Glutamatergic neuron (in vitro differentiated cells): ENCODE measurements around the gene E2F7. TPM values are rescaled to one million over a fixed set of nuclear protein-coding genes. Genes with fewer than 3 reads are reported as not detected.

Experiments used
- DNase-seq: peaks from one replicate; pipeline ENCODE4 v3.0.0; 2022
- H3K27ac Mint-ChIP-seq: one replicate; pipeline ENCODE4 v1.8.0; 2020; ENCODE audit warnings: mild to moderate bottlenecking, mixed read lengths, inconsistent platforms; ENCODE audit not compliant: unreplicated experiment
- H3K27me3 Mint-ChIP-seq: one replicate; pipeline ENCODE4 v1.8.0; 2020; ENCODE audit warnings: mild to moderate bottlenecking, moderate library complexity, mixed read lengths, inconsistent platforms; ENCODE audit not compliant: unreplicated experiment
- H3K36me3 Mint-ChIP-seq: one replicate; pipeline ENCODE4 v1.8.0; 2020; ENCODE audit warnings: mild to moderate bottlenecking, mixed read lengths, inconsistent platforms; ENCODE audit not compliant: unreplicated experiment
- H3K4me1 Mint-ChIP-seq: one replicate; pipeline ENCODE4 v1.8.0; 2020; ENCODE audit warnings: mild to moderate bottlenecking, low read depth, mixed read lengths, inconsistent platforms; ENCODE audit not compliant: unreplicated experiment
- H3K4me3 Mint-ChIP-seq: one replicate; pipeline ENCODE4 v1.8.0; 2020; ENCODE audit warnings: mild to moderate bottlenecking, mixed read lengths, inconsistent platforms; ENCODE audit not compliant: unreplicated experiment
- H3K9me3 Mint-ChIP-seq: one replicate; pipeline ENCODE4 v1.8.0; 2020; ENCODE audit warnings: mild to moderate bottlenecking, moderate library complexity, mixed read lengths, inconsistent platforms; ENCODE audit not compliant: unreplicated experiment
- total RNA-seq: library from RNA; stranded (reverse); fragmentation: NEBNext Ultra II Directional; extraction: Animal tissue kit (Norgen Biotek cat#: 25700); gene quantifications from one replicate; pipeline ENCODE4 v1.2.1, GENCODE V29; 2021; ENCODE audit not compliant: unreplicated experiment
- TF ChIP-seq, protein P1 (sequence below): fragments of 200-600 bp; sonication (generic); IDR thresholded peaks from one replicate; pipeline ENCODE4 v1.5.0; 2021; ENCODE audit not compliant: partially characterized antibody, unreplicated experiment

E2F7 gene
- total RNA-seq, 1 donor from 2014 or later = 4.2 TPM

GRCh38 chr12:77001276-77001675 lies 64.1 kb downstream of the E2F7 start:
- Mint-ChIP-seq H3K36me3 (no peaks in the 10 kb centered on the region), H3K9me3 (no peaks in the 10 kb centered on the region)
- DNase-seq = no peak

DNA sequence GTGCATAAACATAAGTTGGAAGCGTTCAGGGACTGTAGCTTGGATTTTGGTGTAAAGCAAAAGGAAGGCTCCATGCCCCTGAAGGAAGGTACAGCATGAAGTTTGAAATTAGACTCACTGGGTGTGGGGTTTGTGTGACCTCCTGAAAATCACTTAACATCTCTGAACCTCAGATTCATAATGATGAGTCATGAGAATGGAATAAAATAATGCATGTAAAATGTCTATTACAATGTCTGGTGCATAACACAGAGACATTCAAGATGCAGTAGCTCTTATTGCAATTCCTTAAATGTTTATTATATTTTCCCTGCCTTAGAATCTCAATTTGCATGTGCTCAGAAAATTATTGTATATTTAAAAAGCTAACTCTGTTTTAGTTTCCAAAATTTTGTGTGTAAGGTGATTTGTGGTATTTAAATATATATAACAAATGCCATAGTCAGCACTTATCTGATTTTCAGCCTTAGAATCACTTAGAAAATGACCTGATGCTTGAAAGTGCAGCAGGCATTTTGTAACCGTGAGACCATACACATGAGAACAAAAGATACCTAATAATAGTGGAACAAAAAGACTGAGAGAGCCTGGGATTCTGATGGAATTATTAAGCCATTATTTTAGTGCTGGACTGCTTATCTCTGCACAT lies 66.3 kb downstream of the E2F7 start:
- DNase-seq = no peak
- Mint-ChIP-seq H3K4me1 (no peaks in the 10 kb centered on the region), H3K27ac (no peak overlapping the region), H3K9me3 (no peaks in the 10 kb centered on the region), H3K4me3 (no peak overlapping the region), H3K27me3 (no peaks in the 10 kb centered on the region), H3K36me3 (no peaks in the 10 kb centered on the region)
- TF ChIP-seq, protein P1, sequence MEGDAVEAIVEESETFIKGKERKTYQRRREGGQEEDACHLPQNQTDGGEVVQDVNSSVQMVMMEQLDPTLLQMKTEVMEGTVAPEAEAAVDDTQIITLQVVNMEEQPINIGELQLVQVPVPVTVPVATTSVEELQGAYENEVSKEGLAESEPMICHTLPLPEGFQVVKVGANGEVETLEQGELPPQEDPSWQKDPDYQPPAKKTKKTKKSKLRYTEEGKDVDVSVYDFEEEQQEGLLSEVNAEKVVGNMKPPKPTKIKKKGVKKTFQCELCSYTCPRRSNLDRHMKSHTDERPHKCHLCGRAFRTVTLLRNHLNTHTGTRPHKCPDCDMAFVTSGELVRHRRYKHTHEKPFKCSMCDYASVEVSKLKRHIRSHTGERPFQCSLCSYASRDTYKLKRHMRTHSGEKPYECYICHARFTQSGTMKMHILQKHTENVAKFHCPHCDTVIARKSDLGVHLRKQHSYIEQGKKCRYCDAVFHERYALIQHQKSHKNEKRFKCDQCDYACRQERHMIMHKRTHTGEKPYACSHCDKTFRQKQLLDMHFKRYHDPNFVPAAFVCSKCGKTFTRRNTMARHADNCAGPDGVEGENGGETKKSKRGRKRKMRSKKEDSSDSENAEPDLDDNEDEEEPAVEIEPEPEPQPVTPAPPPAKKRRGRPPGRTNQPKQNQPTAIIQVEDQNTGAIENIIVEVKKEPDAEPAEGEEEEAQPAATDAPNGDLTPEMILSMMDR = no peak

More at GRCh38 chr12:77001276-77001675, 64.1 kb downstream of the E2F7 start:
- Mint-ChIP-seq H3K27ac (no peak overlapping the region), H3K4me1 (no peaks in the 10 kb centered on the region), H3K27me3 (no peaks in the 10 kb centered on the region), H3K4me3 (no peak overlapping the region)
- TF ChIP-seq, protein P1 = no peak

DNA sequence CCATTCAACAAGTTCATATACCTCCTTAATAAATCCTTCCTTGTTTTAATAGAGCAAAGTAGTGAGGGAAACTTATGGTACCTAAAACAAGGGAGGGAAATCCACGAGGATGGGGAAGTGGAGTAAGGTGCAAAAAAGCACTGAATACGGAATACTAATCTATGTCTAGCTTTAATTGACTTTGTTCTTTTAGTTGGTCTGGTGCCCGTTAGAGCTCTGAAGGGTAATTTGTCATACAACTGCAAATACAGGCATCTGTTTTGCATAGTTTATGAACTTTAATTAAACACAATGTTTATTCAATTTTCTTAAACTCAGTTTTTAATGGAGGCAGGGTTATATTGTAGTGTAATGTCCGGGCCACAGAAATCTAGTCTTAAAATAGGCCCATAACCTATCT lies 67.0 kb downstream of the E2F7 start:
- Mint-ChIP-seq H3K27me3 (no peaks in the 10 kb centered on the region), H3K4me3 (no peak overlapping the region), H3K9me3 (no peaks in the 10 kb centered on the region), H3K27ac (no peak overlapping the region), H3K4me1 (no peaks in the 10 kb centered on the region), H3K36me3 (no peaks in the 10 kb centered on the region)
- TF ChIP-seq, protein P1 = no peak
- no peak for DNase-seq

GRCh38 chr12:76997011-76997780 lies 68.2 kb downstream of the E2F7 start:
- Mint-ChIP-seq H3K4me3 (no peak overlapping the region), H3K4me1 (no peaks in the 10 kb centered on the region)
- no peak for DNase-seq

GRCh38 chr12:76990716-76991115 lies 74.7 kb downstream of the E2F7 start:
- Mint-ChIP-seq H3K27me3 (peaks cover 2% of the 10 kb centered on the region), H3K4me1 (no peaks in the 10 kb centered on the region), H3K4me3 (no peak overlapping the region), H3K36me3 (no peaks in the 10 kb centered on the region), H3K27ac (no peak overlapping the region), H3K9me3 (peaks cover 2% of the 10 kb centered on the region)
- no peak for DNase-seq
- TF ChIP-seq, protein P1 = no peak

More at GRCh38 chr12:76997011-76997780, 68.2 kb downstream of the E2F7 start:
- Mint-ChIP-seq H3K27me3 (no peaks in the 10 kb centered on the region), H3K27ac (no peak overlapping the region), H3K36me3 (no peaks in the 10 kb centered on the region), H3K9me3 (no peaks in the 10 kb centered on the region)
- TF ChIP-seq, protein P1 = no peak
